Choroid plexus epithelial cell (primary cell): Measurements from ENCODE around the gene SLC43A1.

Source experiments
- DNase-seq: peaks from one replicate; pipeline ENCODE4 v3.0.0-alpha.2; 2010; ENCODE audit warnings: low read depth
- H3K4me3 ChIP-seq: 2 replicates; pipeline ENCODE4 v1.5.1; 2011; ENCODE audit warnings: low read depth, mild to moderate bottlenecking, control low read depth, low read length, moderate library complexity
- TF ChIP-seq, protein P1 (sequence below): conservative IDR thresholded peaks from 2 replicates; pipeline ENCODE4 v1.5.1; 2011; ENCODE audit warnings: low read depth, mild to moderate bottlenecking, control low read depth, inconsistent platforms, low read length, moderate library complexity

The SLC43A1 gene

GRCh38 chr11:57529012-57529411 is 13.5 kb upstream of the SLC43A1 start:
- no peak overlapping the region for H3K4me3 ChIP-seq
- TF ChIP-seq, protein P1, sequence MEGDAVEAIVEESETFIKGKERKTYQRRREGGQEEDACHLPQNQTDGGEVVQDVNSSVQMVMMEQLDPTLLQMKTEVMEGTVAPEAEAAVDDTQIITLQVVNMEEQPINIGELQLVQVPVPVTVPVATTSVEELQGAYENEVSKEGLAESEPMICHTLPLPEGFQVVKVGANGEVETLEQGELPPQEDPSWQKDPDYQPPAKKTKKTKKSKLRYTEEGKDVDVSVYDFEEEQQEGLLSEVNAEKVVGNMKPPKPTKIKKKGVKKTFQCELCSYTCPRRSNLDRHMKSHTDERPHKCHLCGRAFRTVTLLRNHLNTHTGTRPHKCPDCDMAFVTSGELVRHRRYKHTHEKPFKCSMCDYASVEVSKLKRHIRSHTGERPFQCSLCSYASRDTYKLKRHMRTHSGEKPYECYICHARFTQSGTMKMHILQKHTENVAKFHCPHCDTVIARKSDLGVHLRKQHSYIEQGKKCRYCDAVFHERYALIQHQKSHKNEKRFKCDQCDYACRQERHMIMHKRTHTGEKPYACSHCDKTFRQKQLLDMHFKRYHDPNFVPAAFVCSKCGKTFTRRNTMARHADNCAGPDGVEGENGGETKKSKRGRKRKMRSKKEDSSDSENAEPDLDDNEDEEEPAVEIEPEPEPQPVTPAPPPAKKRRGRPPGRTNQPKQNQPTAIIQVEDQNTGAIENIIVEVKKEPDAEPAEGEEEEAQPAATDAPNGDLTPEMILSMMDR = no peak
- DNase-seq = no peak

DNA sequence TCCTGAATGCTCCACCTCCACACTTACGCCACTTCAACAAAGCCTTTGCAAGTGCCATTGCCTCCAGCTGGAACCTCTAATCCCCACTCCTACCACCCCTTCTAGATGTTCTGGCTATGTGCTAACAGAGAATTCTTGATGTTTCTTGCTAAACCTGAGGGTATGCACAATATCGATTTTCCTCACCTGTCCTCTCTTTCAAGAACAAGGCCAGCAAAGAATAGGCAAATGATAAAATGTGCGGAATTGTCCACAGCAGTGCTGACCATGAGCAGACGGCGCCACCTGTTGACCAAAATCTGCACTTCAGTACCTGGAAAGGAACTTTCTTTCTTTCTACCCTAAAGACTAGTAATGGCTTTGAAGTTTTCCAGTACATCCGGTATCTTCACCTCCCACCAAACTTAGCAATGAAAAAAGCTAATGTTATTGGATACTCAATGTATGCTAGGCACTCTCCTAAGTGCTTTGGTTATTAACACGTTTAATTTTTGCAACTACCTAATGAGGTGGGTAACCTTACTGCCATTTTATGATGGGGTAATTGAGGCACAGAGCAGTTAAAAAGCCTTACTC is 11.6 kb upstream of the SLC43A1 start:
- peak; percentile 78 for DNase-seq
- H3K4me3 ChIP-seq = no peak overlapping the region
- TF ChIP-seq, protein P1 = peak; percentile 98

- DNase-seq = no peak
- TF ChIP-seq, protein P1 = no peak
- no peak overlapping the region for H3K4me3 ChIP-seq
These were observed 7.9 kb upstream of the SLC43A1 start for GRCh38 chr11:57523419-57523818.

GRCh38 chr11:57521116-57521515 is 5.6 kb upstream of the SLC43A1 start:
- TF ChIP-seq, protein P1 = no peak
- no peak for DNase-seq
- no peak overlapping the region for H3K4me3 ChIP-seq

DNA sequence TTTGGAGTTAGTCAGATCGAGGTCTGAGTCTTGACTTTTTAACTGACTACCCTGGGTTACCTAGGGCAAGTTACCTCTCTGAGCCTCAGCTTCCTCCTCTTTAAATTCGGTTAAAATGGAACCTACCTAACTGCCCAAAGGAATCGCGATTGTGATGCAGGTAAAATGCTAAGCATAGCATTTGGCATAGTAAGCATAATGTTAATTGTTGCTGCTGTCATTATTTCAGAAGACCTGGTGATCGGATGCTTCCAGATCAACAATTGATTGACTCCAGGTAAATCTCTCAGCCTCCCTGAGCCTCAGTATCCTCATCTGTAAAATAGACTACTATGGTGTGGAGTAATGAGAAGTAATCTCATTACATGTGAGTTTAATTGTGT is 550 bp upstream of the SLC43A1 start:
- TF ChIP-seq, protein P1 = no peak
- peak overlapping the region; percentile 77 for H3K4me3 ChIP-seq
- no peak for DNase-seq

- H3K4me3 ChIP-seq = peak overlapping the region; percentile 77
- TF ChIP-seq, protein P1 = no peak
- no peak for DNase-seq
These were observed 767 bp downstream of the SLC43A1 start for GRCh38 chr11:57514538-57515331.
